ENCODE data around the gene C17orf67.
"Not testable (repeated sequence)": the region's sequence is repeated elsewhere in the genome, so short reads cannot be mapped to it uniquely, and the experiment has no call there.

Gene C17orf67

DNA sequence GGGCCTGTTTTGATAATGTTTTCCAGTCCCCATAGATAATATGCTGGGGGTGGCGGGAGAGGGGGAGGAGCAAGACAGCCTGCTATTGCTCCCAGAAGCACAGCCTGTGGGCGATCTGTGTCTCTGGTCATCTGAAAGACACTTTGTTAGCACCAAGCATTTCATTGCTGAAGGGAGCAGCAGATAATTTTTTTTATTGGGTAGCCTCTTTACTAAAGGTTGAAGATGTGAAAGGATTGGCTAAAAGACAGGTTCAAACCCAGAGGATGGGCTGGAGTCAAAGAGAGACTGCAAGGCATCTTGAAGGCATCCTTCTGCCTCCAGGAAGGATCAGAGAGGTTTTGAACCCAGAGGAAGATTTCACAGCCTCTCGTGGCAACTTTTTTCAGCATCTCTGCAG lies 60.6 kb downstream of the C17orf67 start:
- DNase-seq (ENCODE audit: low spot score), result no peak

DNA sequence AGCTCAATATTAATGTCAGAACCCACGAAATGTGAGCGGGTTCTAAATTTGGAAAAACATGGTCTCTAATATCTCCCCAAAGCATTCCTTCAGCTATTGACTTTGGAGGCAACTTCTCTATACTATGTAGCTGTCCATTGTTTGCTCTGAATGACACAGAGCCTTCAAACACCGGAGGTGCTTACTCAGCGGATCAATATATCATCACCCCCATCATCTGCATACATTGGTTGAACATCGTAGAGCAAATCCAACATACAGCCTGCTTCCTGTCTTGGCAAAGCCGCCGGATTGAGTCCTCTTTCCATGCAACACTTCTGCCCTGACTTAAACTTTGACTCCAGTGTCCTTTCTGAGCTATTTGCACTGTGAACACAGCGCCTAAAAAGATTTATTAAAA lies 61.3 kb downstream of the C17orf67 start:
- no peak for DNase-seq (ENCODE audit: low spot score)

DNA sequence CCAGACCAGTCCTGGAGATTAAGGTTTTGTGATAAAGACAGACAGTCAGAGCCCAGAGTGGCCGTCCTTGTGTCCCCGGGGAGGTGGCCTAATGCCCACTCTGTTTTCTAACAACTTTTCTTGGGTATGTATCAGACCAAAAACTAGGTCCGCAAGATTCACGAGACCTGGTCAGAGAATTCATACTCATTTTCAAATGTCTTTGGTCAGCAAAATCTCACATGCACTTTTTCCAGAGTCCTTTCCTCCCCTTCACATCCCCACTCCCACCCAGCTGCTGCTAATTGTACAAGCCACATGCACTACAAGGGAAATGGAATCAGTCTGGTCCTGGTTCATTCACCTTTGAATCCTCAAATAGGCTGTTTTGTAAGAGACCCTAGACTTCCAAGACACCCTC lies 61.7 kb downstream of the C17orf67 start:
- no peak for DNase-seq (ENCODE audit: low spot score)

DNA sequence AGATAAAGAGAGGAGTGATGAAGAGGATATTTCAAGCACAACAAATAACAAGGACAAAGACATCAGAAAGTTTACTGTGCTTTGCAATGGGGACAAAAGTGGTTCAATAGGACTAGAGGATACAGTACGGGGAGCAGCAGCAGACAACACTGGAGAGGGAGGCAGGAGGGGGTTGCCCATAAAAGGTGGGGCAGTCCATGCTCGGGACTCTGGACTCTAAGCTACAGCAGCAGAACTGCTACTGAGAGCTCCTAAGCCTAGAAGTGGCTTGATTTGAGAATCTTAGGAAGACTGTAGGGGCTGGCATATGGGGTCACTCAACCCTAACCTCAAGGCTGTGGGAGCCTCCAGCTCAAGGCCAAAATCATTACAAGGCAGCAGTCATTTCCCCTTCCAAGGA lies 62.2 kb downstream of the C17orf67 start:
- no peak for DNase-seq (ENCODE audit: low spot score)

GRCh38 chr17:56770427-56770826 lies 63.3 kb downstream of the C17orf67 start:
- DNase-seq (ENCODE audit: low spot score), result no peak

DNA sequence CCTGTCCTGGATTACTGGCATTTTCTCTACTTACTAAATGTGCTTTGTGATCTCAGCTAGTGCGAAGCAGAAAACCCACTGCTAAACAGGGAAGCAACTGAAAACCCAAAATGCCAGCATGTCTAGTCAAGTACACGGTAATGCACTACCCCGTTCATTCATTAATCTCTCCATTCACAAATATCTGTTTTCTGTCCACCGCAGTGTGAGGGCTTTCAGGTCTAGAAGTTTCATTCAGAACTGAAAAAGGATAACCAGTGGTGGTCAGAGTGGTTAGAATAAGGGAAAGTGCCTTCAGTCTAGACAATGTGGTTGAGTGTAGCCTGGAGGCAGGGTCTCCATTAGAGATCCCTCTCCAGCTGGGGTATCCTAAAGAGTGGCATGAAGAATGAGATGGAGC lies 68.3 kb downstream of the C17orf67 start:
- DNase-seq (ENCODE audit: low spot score), result no peak

GRCh38 chr17:56762988-56763387 lies 70.7 kb downstream of the C17orf67 start:
- no peak for DNase-seq (ENCODE audit: low spot score)

DNA sequence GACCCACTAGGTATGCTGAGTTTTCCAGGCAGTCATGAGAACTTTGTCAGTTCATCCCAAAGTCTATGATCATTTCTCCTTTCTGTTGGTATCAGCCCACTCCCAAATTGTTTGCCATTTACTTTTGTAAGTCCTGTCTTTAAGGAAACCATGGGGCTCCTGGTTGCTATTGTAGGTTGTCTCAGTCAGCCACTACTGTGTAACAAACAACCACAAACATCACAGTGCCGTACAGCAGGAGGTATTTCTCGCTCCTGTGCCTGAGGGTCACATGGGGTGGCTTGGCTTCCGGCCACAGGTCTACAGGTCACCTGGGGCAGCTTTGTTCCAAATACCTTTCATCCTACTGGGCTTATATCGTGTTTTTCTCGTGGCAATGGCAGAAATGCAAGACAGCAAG lies 71.6 kb downstream of the C17orf67 start:
- no peak for DNase-seq (ENCODE audit: low spot score)

- no peak for DNase-seq (ENCODE audit: low spot score)
These were observed 72.3 kb downstream of the C17orf67 start for GRCh38 chr17:56761387-56761786.

GRCh38 chr17:56757611-56758010 lies 76.1 kb downstream of the C17orf67 start:
- DNase-seq (ENCODE audit: low spot score), result not testable (repeated sequence)

- no peak for DNase-seq (ENCODE audit: low spot score)
These were observed 77.2 kb downstream of the C17orf67 start for GRCh38 chr17:56756536-56756935.

DNA sequence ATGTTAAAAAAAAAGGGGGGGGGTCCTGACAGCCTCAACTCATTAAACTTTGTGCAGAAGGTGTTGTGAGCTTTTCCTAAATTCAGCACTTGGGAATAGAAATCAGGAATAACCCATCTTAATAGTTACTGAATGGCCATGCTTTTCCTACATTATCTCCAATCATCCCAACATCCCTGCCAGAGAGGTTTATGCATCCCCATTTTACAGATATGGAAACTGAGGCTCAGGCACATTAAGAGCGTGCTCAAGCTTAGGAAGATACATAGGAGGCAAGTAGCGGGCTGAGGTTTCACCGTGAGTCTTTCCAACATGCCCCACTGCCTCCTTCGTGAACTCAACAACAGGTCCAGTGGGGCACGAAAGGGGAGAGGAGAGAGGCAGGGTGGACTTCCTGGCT lies 78.4 kb downstream of the C17orf67 start:
- DNase-seq (ENCODE audit: low spot score), result no peak

GRCh38 chr17:56754523-56755208 lies 79.1 kb downstream of the C17orf67 start:
- DNase-seq (ENCODE audit: low spot score), result no peak

GRCh38 chr17:56752263-56752836 lies 81.4 kb downstream of the C17orf67 start:
- no peak for DNase-seq (ENCODE audit: low spot score)

DNA sequence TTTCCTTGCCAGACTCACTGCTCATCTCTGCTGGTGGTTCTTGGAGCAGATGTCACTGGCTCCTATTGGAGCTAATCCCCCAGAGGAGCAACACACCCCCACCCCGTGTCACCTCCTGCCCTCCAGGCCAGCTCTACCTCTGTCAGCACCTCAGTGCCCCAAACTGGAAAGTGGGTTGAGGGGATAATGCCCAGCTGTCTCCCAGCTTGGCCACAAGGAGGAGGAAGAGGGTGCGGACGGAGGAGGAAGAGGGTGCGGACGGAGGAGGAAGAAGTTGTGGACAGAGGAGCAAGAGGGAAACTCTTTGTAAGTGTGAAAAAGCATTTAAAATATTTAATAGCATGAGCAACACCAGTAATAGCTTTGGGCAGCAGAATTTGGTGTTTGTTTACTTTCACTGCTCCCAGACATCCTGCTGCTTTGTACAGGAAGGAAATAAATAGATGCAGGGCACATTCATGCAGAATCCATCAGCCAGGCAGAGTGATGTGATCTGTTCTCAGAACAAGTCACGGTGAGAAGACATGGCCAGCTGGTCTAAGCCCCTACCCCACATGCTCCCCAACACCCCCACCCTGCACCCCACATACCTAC lies 82.5 kb downstream of the C17orf67 start:
- DNase-seq (ENCODE audit: low spot score), result no peak

GRCh38 chr17:56744721-56745120 lies 89.0 kb downstream of the C17orf67 start:
- no peak for DNase-seq (ENCODE audit: low spot score)

DNA sequence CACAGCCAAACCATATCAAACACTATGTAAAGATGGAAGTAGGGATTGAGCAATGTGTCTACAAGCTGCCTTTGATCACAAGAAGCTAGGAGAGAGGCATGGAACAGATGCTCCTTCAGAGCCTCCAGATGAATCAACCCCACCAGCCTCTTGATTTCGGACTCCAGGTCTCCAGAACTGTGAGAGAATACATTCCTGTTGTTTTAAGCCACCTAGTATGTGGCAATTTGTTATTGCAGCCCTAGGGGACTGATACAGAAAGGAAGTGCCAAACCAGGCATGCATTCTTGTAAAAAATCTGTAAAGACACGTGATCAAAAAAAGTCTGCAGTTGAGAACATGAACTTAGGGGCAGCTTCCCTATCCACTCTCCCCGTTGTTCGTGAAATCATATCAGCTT lies 91.1 kb downstream of the C17orf67 start:
- DNase-seq (ENCODE audit: low spot score), result no peak
